PC-3 (cell line): ENCODE measurements around the gene PRPSAP2.

Experiments used
- CTCF ChIP-seq: fragments of 300-600 bp; sonication (generic); conservative IDR thresholded peaks from 2 replicates; pipeline ENCODE4 v1.5.1; 2017; ENCODE audit warnings: antibody characterized with exemption, low read depth, mild to moderate bottlenecking, low read length
- EZH2phosphoT487 ChIP-seq: fragments of 300-600 bp; sonication (generic); IDR thresholded peaks from 2 replicates; pipeline ENCODE4 v1.6.1; 2018; ENCODE audit warnings: mild to moderate bottlenecking, antibody characterized with exemption, low read length, borderline replicate concordance

DNA sequence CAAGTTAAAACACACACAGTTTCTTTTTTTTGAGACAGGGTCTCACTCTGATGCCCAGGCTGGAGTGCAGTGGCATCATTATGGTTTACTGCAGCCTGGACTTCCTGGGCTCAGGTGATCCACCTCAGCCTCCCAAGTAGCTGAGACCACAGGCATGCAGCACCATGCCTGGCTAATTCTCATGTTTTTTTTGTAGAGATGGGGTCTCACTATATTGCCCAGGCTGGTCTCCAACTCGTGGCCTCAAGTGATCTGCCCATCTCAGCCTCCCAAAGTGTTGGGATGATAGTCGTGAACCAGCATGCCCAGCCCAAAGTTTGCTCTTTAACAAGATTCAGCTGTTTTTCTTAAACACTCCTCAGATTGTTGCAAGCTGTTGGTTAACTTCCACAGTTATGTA is 39.0 kb downstream of the PRPSAP2 start:
- no peak for TF ChIP-seq EZH2phosphoT487
- no peak for TF ChIP-seq CTCF
